ENCODE data around the gene C9orf153. TPM values are rescaled to one million over a fixed set of nuclear protein-coding genes. Genes with fewer than 3 reads are reported as not detected.

Gene C9orf153
- total RNA-seq, 1 donor from 2014 or later: not detected

- intact Hi-C loops (cut with DNase I): no loop called here
- DNase-seq (ENCODE audit: missing footprints) (no peak), ATAC-seq (no peak)
Measured at GRCh38 chr9:86275962-86276361, 16.5 kb upstream of the C9orf153 start.

- no peak for DNase-seq (ENCODE audit: missing footprints)
- ATAC-seq: peak; percentile 39
- intact Hi-C loops (cut with DNase I): no loop called here
Measured at GRCh38 chr9:86274821-86275643, 15.6 kb upstream of the C9orf153 start.

DNA sequence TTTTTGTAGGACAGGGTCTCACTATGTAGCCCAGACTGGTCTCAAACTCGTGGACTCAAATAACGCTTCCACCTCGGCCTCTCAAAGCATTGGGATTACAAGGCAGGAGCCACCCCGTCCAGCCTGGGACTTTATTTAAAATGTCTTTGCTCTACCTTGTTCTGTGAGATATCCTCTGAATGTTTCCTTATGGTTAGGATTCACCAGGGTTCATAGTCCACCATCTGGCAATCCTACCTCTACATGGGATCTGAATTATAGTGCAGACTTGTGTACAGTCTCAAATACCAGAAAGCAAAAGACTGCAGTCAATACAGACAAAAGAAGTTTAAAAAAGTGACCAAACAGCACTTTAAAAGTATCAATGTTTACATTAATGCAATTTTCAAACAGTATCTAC lies 12.8 kb upstream of the C9orf153 start:
- DNase-seq (ENCODE audit: missing footprints): no peak
- intact Hi-C loops (cut with DNase I): no loop called here

DNA sequence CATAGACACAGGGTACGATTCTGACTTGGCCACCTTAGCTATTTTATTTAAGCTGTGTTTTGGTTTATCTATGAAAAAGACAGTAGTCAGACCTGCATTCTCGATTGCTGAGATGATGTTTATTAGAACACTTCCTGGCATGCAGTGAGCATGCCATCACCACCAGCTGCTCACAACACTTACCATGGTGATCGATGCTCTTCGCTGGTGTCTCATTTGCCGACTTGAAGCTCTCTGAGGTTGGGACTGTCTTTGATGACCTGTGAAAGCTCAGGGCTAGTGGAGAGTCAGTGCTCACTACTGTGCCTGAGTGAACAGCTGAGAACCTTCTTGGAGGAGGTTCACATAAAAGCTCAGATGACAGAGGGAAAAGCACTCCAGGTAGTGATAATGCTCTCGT lies 4.4 kb upstream of the C9orf153 start:
- ATAC-seq (peak; percentile 10), DNase-seq (ENCODE audit: missing footprints) (no peak)
- intact Hi-C loops (cut with DNase I): no loop called here

More for the DNA sequence above, 12.8 kb upstream of the C9orf153 start:
- no peak for ATAC-seq

GRCh38 chr9:86262492-86262891 lies 3.0 kb upstream of the C9orf153 start:
- ATAC-seq (no peak), DNase-seq (ENCODE audit: missing footprints) (no peak)
- intact Hi-C loops (cut with DNase I): no loop called here

GRCh38 chr9:86257391-86257790 lies 2.1 kb downstream of the C9orf153 start:
- DNase-seq (ENCODE audit: missing footprints): no peak

DNA sequence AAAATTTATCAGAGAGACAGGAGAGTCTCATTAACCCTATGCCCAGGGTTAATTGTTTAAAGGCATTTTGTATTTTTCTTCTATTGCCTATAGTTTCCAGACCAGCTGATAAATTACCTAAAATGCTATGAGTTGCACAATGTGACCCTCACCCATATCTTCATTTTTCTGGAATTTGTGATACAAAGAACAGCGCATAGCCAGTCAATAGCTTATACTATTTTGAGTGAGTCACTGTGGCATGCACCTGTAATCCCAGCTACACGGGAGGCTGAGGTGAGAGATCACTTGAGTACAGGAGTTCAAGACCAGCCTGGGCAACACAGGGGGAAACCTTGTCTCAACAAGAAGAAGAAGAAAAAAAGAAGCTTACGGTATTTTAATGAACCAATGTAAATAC lies 2.8 kb downstream of the C9orf153 start:
- ATAC-seq (no peak), DNase-seq (ENCODE audit: missing footprints) (no peak)
- intact Hi-C loops (cut with DNase I): no loop called here

More at GRCh38 chr9:86257391-86257790, 2.1 kb downstream of the C9orf153 start:
- intact Hi-C loops (cut with DNase I): no loop called here
- ATAC-seq: peak; percentile 38

GRCh38 chr9:86253577-86253976 lies 5.9 kb downstream of the C9orf153 start:
- DNase-seq (ENCODE audit: missing footprints): no peak
- intact Hi-C loops (cut with DNase I): no loop called here
- ATAC-seq: no peak

GRCh38 chr9:86252870-86253269 lies 6.6 kb downstream of the C9orf153 start:
- no peak for ATAC-seq
- intact Hi-C loops (cut with DNase I): no loop called here
- no peak for DNase-seq (ENCODE audit: missing footprints)

DNA sequence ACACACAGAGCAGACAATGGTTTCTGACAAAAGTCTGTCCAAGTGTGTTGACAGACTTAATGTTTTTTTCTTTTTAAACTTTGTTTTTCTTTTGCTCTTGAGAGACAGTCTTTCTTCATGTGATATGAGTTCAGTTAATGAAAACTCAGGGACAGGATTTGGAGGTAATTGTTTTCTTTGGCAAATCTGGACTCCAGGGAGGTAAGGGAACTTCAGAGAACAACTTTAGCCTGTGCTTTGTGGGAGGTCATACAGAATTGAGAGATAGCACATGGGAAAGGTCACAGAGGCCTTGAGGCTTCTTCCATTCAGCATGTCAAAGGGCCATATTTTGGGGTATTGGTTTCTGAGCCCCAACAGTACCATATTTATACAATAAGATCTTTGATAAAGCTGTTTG lies 9.3 kb downstream of the C9orf153 start:
- DNase-seq (ENCODE audit: missing footprints): no peak
- ATAC-seq: no peak
- intact Hi-C loops (cut with DNase I): no loop called here

DNA sequence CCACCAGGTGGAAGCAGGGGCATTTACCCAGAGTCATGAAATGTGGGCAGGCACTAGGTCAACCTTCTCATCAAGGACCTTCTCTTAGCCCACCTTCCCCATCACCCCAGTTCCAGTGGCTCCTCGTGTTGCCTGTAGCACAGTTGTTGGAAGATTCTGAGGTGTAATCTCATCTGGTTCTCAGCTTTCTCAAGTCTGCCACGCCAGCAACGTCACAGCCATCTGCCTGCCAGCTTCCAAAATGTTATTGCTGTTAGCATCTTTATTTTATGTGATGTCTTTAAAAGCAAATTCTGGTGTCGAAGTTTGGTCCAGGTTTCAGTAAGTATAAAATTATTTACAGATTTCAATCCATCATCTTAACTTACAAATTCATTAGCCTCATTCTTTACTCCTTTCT lies 10.7 kb downstream of the C9orf153 start:
- ATAC-seq (no peak), DNase-seq (ENCODE audit: missing footprints) (no peak)
- intact Hi-C loops (cut with DNase I): loop anchor here (5.0 kb wide), 1 partner anchor 431 kb away; no protein-coding TSS in a partner anchor

GRCh38 chr9:86246752-86247161 lies 12.7 kb downstream of the C9orf153 start:
- DNase-seq (ENCODE audit: missing footprints): no peak
- peak; percentile 75 for ATAC-seq

GRCh38 chr9:86242071-86242470 lies 17.4 kb downstream of the C9orf153 start:
- ATAC-seq (no peak), DNase-seq (ENCODE audit: missing footprints) (no peak)
- intact Hi-C loops (cut with DNase I): no loop called here

More at GRCh38 chr9:86246752-86247161, 12.7 kb downstream of the C9orf153 start:
- intact Hi-C loops (cut with DNase I): loop anchor here (2.0 to 5.0 kb wide), 2 partner anchors 44 to 429 kb away; no protein-coding TSS in a partner anchor

DNA sequence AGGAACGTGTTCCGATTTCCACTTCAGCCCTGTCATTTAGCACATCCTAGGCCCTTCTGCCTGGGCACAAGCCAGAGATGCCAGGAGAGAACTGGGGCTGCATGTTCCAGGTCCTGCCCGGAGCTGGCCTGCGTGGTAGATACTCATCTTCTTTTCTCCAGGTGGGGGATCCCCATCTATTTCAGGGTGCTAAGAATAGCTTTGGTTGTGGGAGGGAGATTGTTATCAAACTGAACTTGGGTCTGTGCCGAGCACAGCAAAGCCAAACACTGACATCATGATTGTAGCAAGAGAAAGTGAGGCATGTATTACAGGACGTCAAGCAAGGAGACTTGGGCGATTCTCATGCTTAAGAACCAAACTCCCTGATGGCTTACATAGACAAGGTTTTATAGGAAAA lies 18.2 kb downstream of the C9orf153 start:
- ATAC-seq (no peak), DNase-seq (ENCODE audit: missing footprints) (no peak)
- intact Hi-C loops (cut with DNase I): no loop called here

GRCh38 chr9:86238861-86239770 lies 20.3 kb downstream of the C9orf153 start:
- intact Hi-C loops (cut with DNase I): no loop called here
- DNase-seq (ENCODE audit: missing footprints): no peak
- ATAC-seq: no peak

- no peak for ATAC-seq
- intact Hi-C loops (cut with DNase I): no loop called here
- DNase-seq (ENCODE audit: missing footprints): no peak
Measured at GRCh38 chr9:86230858-86231257, 28.6 kb downstream of the C9orf153 start.

DNA sequence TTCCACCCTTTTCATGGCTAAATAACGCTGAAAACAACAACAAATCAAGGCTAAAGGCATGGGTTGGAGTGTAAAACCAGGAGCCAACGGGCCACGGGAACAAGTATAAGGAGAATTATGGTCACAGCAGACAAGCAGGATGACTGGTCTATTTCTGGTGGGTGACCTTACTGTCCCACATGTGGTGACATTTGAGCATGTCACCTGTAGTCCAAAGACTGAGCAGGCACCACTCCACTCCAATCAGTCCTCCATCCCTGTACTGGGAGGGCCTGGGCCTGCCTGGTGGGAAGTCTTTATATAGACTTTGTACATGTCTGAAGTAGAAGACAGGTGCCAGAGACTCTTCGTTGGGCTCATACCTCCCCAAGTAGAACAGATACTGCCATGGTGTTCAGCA lies 36.8 kb downstream of the C9orf153 start:
- no peak for ATAC-seq
- intact Hi-C loops (cut with DNase I): no loop called here
- DNase-seq (ENCODE audit: missing footprints): no peak

- ATAC-seq (no peak), DNase-seq (ENCODE audit: missing footprints) (no peak)
- intact Hi-C loops (cut with DNase I): no loop called here
Measured at GRCh38 chr9:86219606-86220005, 39.9 kb downstream of the C9orf153 start.

DNA sequence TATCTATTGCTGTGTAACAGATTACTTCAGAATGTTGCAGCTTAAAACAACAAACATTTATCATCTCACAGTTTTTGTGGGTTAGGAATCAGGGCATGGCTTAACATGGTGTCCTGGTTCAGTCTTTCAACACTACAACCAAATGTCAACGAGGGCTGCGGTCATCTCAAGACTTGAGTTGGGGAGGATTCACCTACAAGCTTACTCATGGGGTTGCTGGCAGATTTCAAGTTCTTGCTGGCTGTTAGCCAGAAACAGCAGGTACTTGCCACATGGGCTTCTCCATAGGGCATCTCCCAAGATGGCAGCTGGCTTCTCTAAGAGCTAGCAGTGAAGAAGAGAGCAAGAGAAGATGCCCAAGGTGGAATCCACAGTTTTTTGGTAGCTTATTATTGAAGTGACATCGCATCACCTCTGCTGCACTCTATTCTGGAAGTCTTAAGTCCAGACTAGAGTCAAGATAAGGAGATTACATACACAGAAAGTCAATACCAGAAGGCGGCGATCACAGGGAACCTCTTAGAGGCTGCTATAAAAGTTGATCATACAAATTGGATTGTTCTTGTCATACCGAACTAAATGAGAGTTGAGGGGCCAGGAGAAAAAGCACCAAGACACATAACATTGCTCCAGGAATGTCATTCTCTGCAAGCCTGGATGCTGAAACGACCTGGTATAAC lies 42.2 kb downstream of the C9orf153 start:
- DNase-seq (ENCODE audit: missing footprints) (no peak), ATAC-seq (no peak)
- intact Hi-C loops (cut with DNase I): no loop called here

Measured in Right ventricle myocardium inferior (tissue), 1 donor.